ENCODE measurements around the gene ATP5MK.

DNA sequence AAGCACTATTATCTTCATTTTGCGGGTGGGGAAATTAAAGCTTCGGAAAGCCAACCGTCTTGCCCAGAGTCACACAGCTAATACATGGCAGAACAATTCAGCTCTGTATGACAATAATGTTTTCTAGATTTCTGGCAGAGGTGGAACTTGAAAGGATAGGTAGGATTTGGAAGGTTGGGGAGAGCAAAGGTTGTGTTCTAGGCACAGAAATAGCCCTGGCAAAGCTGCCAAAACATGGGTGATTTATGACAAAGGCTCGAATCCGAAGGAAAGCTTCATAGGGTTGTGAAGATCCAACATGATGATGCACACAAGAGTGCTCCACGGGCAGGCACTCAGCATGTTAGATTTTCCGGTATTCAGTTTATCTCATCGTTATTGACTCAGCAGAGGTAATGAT lies 19.3 kb upstream of the ATP5MK start:
- TF ChIP-seq JUND (IDR thresholded peaks at IDR 0.05) (no peak), TCF12 (IDR thresholded peaks at IDR 0.05) (no peak)
